NOMO-1 treated with DMSO at 0.1 percent for 48 hours (cell line): Measurements from ENCODE around the gene TICRR.

Source experiments
- DNase-seq: peaks from one replicate; lab custom pipeline; 2025; ENCODE audit not compliant: unreplicated experiment; lab: John Stamatoyannopoulos, UW

Gene TICRR

GRCh38 chr15:89671687-89672086, 96.4 kb downstream of the TICRR start:
- DNase-seq, result no peak

- no peak for DNase-seq
These were observed 97.2 kb downstream of the TICRR start for GRCh38 chr15:89672221-89673164.

GRCh38 chr15:89673165-89673512, 97.9 kb downstream of the TICRR start:
- no peak for DNase-seq

GRCh38 chr15:89674526-89674925, 99.3 kb downstream of the TICRR start:
- no peak for DNase-seq

GRCh38 chr15:89675606-89676005, 100.3 kb downstream of the TICRR start:
- no peak for DNase-seq

GRCh38 chr15:89677381-89677780, 102.1 kb downstream of the TICRR start:
- DNase-seq, result no peak
